Retinal pigment epithelial cell (primary cell): ENCODE data around the gene PPP4R3A.

Experiments
- DNase-seq: peaks from one replicate; pipeline ENCODE4 v3.0.0-alpha.2; 2010; ENCODE audit warnings: low read depth
- H3K4me3 ChIP-seq: 2 replicates; pipeline ENCODE4 v1.5.1; 2011; ENCODE audit warnings: mild to moderate bottlenecking, low read length, control low read depth, moderate library complexity
- TF ChIP-seq, protein P1 (sequence below): conservative IDR thresholded peaks from 2 replicates; pipeline ENCODE4 v1.5.1; 2011; ENCODE audit warnings: low read depth, low read length, control low read depth, inconsistent platforms

PPP4R3A gene

DNA sequence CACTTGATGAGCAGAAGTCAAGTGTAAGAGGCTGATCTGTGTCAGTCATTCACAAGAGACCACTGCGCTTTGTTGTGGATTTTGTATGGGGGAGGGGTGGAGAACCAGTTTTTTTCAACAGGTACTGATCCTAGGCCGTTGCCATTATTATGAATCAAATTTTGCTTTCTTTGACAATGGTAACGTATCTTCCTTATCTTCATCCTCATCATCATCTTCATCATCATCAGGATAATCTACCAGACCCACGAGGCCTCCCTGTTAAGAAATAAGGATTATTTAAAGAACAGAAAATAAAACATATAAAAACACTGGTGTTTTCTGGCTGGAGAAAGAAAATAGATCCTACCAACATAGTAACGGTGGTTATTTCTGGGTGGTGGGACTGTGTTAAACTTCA lies 51.5 kb downstream of the PPP4R3A start:
- DNase-seq, result no peak
- no peak overlapping the region for H3K4me3 ChIP-seq
- TF ChIP-seq, protein P1, sequence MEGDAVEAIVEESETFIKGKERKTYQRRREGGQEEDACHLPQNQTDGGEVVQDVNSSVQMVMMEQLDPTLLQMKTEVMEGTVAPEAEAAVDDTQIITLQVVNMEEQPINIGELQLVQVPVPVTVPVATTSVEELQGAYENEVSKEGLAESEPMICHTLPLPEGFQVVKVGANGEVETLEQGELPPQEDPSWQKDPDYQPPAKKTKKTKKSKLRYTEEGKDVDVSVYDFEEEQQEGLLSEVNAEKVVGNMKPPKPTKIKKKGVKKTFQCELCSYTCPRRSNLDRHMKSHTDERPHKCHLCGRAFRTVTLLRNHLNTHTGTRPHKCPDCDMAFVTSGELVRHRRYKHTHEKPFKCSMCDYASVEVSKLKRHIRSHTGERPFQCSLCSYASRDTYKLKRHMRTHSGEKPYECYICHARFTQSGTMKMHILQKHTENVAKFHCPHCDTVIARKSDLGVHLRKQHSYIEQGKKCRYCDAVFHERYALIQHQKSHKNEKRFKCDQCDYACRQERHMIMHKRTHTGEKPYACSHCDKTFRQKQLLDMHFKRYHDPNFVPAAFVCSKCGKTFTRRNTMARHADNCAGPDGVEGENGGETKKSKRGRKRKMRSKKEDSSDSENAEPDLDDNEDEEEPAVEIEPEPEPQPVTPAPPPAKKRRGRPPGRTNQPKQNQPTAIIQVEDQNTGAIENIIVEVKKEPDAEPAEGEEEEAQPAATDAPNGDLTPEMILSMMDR, result no peak

DNA sequence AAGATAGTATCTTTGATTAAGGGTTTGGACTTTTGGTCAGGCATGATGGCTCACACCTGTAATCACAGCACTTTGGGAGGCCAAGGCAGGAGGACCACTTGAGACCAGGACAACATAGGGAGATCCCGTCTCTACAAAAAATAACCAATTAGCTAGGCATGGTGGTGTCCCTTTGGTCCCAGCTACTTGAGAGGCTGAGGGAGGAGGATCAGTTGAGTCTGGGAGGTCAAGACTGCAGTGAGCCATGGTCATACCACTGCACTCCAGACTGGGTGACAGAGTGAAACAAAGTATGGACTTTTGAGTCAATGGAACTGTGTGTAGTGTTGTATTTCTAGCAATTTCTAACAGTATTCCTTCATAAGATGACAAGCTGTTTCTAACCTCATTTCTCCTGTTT lies 53.8 kb downstream of the PPP4R3A start:
- no peak overlapping the region for H3K4me3 ChIP-seq
- TF ChIP-seq, protein P1, result no peak
- no peak for DNase-seq

DNA sequence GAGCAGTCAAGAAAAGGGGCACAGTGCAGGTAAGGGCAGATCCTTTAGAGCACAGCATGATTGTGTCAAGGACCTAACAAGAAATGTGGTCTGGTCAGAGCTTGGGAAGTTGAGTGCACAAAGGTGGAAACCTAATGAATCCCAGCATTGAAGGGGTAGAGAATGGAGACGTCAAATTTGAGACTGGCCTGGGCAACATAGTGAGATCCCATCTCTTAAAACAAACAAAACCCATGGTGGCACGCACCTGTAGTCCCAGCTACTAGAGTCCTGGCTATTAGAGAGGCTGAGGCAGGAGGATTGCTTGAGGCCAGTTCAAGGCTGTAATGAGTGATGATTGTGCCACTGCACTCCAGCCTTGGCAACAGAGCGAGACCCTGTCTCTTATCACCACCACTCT lies 55.5 kb downstream of the PPP4R3A start:
- TF ChIP-seq, protein P1, result no peak
- DNase-seq, result no peak
- H3K4me3 ChIP-seq, result no peak overlapping the region

DNA sequence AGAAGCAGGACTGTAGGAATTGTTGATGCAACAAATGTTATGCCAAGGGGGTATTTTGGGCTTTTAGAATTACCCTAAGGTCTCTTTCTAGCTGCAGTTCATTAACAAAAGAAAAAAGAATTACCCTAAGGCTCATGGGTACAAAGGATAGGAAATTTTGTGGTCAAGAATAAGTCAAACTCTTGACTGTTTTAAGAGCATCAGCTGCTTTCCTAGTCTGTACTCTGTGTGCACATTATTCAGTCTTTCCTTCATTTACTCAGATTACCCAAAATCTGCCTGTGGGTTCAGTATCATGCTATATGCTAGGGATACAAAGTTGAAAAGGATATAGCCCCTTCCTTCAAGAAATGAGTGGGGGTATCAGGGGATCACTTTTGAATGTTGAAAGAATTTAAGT lies 56.0 kb downstream of the PPP4R3A start:
- DNase-seq, result no peak
- no peak overlapping the region for H3K4me3 ChIP-seq
- TF ChIP-seq, protein P1, result no peak

DNA sequence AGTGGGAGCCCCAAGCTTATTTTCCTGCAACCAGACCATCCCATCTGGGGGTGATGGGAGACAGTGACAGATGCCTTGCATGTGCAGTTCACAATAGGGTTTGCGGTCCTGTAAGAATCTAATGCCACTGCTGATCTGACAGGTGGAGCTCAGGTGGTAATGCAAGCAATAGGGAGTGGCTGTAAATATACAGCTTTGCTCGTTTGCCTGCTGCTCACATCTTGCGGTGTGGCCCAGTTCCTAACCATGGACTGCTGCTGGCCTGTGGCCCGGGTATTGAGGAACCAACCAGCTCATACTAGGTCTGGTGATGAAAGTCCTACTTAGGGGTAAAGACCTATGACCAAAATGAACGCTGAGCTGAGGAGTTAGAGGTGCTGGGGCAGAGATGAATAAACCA lies 56.4 kb downstream of the PPP4R3A start:
- no peak overlapping the region for H3K4me3 ChIP-seq
- TF ChIP-seq, protein P1, result no peak
- DNase-seq, result no peak

DNA sequence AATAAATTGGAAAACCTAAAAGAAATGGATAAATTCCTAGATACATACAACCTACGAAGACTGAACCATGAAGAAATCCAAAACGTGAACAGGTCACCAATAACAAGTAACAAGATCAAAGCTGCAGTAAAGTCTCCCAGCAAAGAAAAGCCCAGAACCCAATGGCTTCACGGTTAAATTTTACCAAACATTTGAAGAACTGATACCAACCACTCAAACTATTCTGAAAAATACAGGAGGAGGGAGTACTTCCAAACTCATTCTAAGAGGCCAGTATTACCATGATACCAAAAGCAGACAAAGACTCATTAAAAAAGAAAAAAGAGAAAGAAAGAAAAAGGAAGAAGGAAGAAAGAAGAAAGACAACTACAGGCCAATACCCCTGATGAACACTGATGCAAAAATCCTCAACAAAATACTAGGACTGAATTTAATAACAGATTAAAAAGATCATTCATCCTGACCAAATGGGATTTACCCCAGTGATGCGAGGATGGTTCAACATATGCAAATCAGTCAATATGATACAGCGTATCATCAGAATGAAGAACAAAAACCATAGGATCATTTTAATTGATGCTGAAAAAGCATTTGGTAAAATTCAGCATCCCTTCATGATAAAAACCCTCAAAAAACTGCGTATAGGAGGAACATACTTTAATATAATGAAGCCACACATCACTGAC lies 65.6 kb downstream of the PPP4R3A start:
- TF ChIP-seq, protein P1, result no peak
- H3K4me3 ChIP-seq, result no peak overlapping the region
- no peak for DNase-seq

DNA sequence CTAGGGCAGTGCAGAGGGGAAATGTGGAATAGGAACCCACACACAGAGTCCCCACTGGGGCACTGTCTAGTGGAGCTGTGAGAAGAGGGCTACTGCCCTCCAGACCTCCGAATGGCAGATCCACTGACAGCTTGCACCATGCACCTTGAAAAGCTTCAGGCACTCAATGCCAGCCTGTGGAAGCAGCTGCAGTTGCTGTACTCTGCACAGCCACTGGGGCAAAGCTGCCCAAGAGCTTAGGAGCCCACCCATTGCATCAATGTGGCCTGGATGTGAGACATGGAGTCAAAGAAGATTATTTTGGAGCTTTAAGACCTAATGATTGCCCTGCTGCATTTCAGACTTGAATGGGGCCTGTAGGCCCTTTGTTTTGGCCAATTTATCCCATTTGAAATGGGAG lies 70.8 kb downstream of the PPP4R3A start:
- no peak for DNase-seq
- H3K4me3 ChIP-seq, result no peak overlapping the region
- TF ChIP-seq, protein P1, result peak; percentile 5
